ENCODE results near the gene CLHC1. TPM values are rescaled to one million over a fixed set of nuclear protein-coding genes. Genes with fewer than 3 reads are reported as not detected.
A peak's percentile ranks its signal among the peaks of the same experiment; 100 is the strongest.
"Not testable (repeated sequence)": the region's sequence is repeated elsewhere in the genome, so short reads cannot be mapped to it uniquely, and the experiment has no call there.

CLHC1 gene
- total RNA-seq, 1 experiment from 2014 or later = 3.9 TPM

DNA sequence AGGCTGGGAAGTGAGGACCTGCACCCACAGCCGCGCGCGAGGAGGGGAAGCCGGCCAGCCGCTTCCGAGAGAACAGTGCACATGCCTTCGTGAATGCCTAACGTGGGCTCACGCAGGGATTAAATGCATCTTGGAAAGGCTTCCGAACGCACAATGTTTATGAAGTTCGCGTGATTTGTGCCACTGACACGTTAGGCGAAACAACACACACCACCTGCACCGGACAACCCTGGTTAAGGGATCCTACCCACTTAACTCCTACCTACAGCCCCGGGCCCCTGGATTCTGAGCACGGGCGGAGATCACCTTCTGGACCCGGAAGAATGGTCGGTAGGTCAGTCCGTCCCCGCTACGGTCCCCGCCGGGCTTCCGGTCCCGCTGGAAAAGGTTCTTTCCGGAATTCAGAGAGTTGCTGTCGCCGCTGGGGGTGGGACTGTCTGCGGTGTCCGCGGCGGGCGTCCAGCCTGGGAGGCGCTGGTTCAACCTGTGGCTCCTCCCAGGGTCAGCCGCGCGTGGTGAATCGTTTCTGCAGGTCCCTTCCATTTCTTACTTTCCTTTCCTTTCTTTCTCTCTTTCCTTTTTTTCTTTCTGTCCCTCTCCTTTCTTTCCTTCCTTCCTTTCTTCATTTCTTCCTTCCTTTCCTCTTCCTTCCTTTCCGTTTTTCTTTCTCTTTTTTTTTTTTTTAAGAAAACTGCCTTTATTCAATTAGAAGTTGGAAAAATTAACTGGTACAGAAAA lies 37.0 kb upstream of the CLHC1 start, which contains the start of gene MTIF2:
TSS of gene MTIF2 (minus strand) at position 325 of the 738 bp plus-strand sequence. CDS start 5,373 bp downstream, outside the sequence.
- no peaks in the 10 kb centered on the region for H4K20me1 ChIP-seq (ENCODE audit: low read length)
- peak within 1 kb of the TSS; percentile 90 for H3K4me3 ChIP-seq (ENCODE audit: low read length)
- H3K4me1 ChIP-seq (ENCODE audit: insufficient read depth, low read length) = peaks cover 12% of the 10 kb centered on the region
- H3K36me3 ChIP-seq (ENCODE audit: low read depth, low read length) = peaks cover 7% of the 10 kb centered on the region
- no peaks in the 10 kb centered on the region for H3K9me3 ChIP-seq (ENCODE audit: low read length)
- H3F3A ChIP-seq (ENCODE audit: low read length, unreplicated experiment) = no peaks in the 10 kb centered on the region
- no peaks in the 10 kb centered on the region for H3K27me3 ChIP-seq (ENCODE audit: low read length)
- no TSS peak for BruUV-seq (replicated peaks)
- DNase-seq = peak; percentile 97
- CTCF ChIA-PET = no interaction called here
- POLR2A ChIA-PET (ENCODE audit: unreplicated experiment) = no interaction called here
- peak within 1 kb of the TSS; percentile 95 for H2AFZ ChIP-seq (ENCODE audit: low read length)
- peak within 1 kb of the TSS; percentile 95 for H3K4me2 ChIP-seq (ENCODE audit: low read length)
- H3K27ac ChIP-seq (ENCODE audit: low read length) = peak within 1 kb of the TSS; percentile 57
- peaks cover 22% of the 10 kb centered on the region for H3K79me2 ChIP-seq (ENCODE audit: low read length)
- ATAC-seq = peak; percentile 98
- intact Hi-C loops (cut with micrococcal nuclease) = loop anchor here (1.0 to 2.0 kb wide), 2 partner anchors 13 to 164 kb away; no protein-coding TSS in a partner anchor
- H3K9me2 ChIP-seq (replicated peaks; ENCODE audit: low read length) = no peaks in the 10 kb centered on the region
- peak within 1 kb of the TSS; percentile 91 for H3K9ac ChIP-seq (ENCODE audit: low read length)
- TF ChIP-seq EZH2phosphoT487 (IDR thresholded peaks at IDR 0.05; ENCODE audit: borderline replicate concordance, low read length) = no peak
- TF ChIP-seq, protein P1, sequence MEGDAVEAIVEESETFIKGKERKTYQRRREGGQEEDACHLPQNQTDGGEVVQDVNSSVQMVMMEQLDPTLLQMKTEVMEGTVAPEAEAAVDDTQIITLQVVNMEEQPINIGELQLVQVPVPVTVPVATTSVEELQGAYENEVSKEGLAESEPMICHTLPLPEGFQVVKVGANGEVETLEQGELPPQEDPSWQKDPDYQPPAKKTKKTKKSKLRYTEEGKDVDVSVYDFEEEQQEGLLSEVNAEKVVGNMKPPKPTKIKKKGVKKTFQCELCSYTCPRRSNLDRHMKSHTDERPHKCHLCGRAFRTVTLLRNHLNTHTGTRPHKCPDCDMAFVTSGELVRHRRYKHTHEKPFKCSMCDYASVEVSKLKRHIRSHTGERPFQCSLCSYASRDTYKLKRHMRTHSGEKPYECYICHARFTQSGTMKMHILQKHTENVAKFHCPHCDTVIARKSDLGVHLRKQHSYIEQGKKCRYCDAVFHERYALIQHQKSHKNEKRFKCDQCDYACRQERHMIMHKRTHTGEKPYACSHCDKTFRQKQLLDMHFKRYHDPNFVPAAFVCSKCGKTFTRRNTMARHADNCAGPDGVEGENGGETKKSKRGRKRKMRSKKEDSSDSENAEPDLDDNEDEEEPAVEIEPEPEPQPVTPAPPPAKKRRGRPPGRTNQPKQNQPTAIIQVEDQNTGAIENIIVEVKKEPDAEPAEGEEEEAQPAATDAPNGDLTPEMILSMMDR (conservative IDR thresholded peaks at IDR 0.05; ENCODE audit: low read depth, low read length) = no peak
- no peak for TF ChIP-seq EZH2 (IDR thresholded peaks at IDR 0.05; ENCODE audit: low read length, unreplicated experiment)

DNA sequence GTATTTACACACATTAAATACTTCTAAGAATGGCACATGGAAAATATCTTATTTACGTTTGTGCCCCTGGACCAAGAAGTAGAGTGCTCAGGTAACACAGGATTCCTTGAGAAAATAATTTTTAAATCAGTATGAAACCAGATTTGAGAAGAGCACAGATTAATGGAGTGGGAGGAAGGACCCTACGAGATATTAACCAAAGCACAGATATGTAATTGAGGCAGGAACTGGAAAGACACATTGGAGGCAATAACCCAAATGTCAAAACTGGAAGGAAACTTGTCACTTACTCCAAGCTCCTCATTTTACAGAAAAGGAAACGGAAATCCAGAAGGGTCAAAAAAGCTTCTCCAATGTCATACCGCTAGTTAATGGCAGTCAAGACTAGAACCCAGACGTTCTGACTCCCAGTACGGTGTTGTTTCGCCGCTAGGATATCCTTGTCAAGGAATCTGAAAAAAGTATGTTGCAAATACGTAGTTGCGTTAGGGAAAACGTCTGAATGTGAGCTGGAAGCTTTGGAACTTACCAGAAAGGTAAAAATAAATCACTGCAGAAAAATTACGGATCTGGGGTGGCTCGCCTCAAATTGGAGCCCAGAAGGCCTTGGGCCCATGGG lies 36.3 kb upstream of the CLHC1 start:
- Histone ChIP-seq H3K79me2 (ENCODE audit: low read length) (peaks cover 22% of the 10 kb centered on the region), H3K9me3 (ENCODE audit: low read length) (no peaks in the 10 kb centered on the region), H3K27ac (ENCODE audit: low read length) (peak overlapping the region; percentile 57), H4K20me1 (ENCODE audit: low read length) (no peaks in the 10 kb centered on the region), H3K4me1 (ENCODE audit: insufficient read depth, low read length) (peaks cover 12% of the 10 kb centered on the region), H3K9ac (ENCODE audit: low read length) (peak overlapping the region; percentile 91), H3K4me2 (ENCODE audit: low read length) (peak overlapping the region; percentile 95), H3F3A (ENCODE audit: low read length, unreplicated experiment) (no peaks in the 10 kb centered on the region), H3K27me3 (ENCODE audit: low read length) (no peaks in the 10 kb centered on the region), H3K9me2 (replicated peaks; ENCODE audit: low read length) (no peaks in the 10 kb centered on the region), H2AFZ (ENCODE audit: low read length) (peak overlapping the region; percentile 78), H3K4me3 (ENCODE audit: low read length) (peak overlapping the region; percentile 90), H3K36me3 (ENCODE audit: low read depth, low read length) (peaks cover 10% of the 10 kb centered on the region)
- DNase-seq = peak; percentile 13
- POLR2A ChIA-PET (ENCODE audit: unreplicated experiment) = interaction anchor here (0.6 kb wide), 6 partner anchors 36 to 545 kb away, joined by 3 to 7 read pairs (median 5); partner anchors contain the start of genes CFAP36, CLHC1, EML6 and RPS27A
- TF ChIP-seq, protein P1 (conservative IDR thresholded peaks at IDR 0.05; ENCODE audit: low read depth, low read length) = no peak
- no peak for TF ChIP-seq EZH2 (IDR thresholded peaks at IDR 0.05; ENCODE audit: low read length, unreplicated experiment)
- TF ChIP-seq EZH2phosphoT487 (IDR thresholded peaks at IDR 0.05; ENCODE audit: borderline replicate concordance, low read length) = no peak
- TSS peak; percentile 91 for BruUV-seq (replicated peaks)
- CTCF ChIA-PET = no interaction called here
- intact Hi-C loops (cut with micrococcal nuclease) = loop anchor here (2.0 kb wide), 1 partner anchor 164 kb away; no protein-coding TSS in a partner anchor
- ATAC-seq = peak; percentile 16

DNA sequence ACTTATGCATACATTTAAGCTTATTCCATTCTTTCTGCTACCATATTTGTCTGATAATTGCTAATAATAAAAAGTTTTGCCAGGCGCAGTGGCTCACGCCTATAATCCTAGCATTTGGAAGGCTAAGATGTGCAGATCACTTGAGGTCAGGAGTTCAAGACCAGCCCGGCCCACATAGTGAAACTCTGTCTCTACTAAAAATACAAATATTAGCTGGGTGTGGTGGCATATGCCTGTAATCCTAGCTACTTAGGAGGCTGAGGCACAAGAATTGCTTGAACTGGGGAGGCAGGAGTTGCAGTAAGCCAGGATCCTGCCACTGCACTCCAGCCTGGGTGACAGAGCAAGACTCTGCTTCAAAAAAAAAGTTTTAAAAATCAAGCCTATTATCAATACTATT lies 27.5 kb upstream of the CLHC1 start:
- H3K27me3 ChIP-seq (ENCODE audit: low read length); BruUV-seq (replicated peaks); H3K9me2 ChIP-seq (replicated peaks; ENCODE audit: low read length); CTCF ChIA-PET; H3K4me2 ChIP-seq (ENCODE audit: low read length); H3K4me3 ChIP-seq (ENCODE audit: low read length); H3F3A ChIP-seq (ENCODE audit: low read length, unreplicated experiment); ATAC-seq; H3K27ac ChIP-seq (ENCODE audit: low read length); H3K9me3 ChIP-seq (ENCODE audit: low read length); H3K4me1 ChIP-seq (ENCODE audit: insufficient read depth, low read length); H4K20me1 ChIP-seq (ENCODE audit: low read length); H3K79me2 ChIP-seq (ENCODE audit: low read length); POLR2A ChIA-PET (ENCODE audit: unreplicated experiment); DNase-seq; H3K9ac ChIP-seq (ENCODE audit: low read length); H2AFZ ChIP-seq (ENCODE audit: low read length); intact Hi-C loops (cut with micrococcal nuclease): not testable (repeated sequence)
- peaks cover 22% of the 10 kb centered on the region; the same call in 1 of the 2 replicates for H3K36me3 ChIP-seq (ENCODE audit: low read depth, low read length)

All from PC-3 (cell line).